CD4-positive, alpha-beta T cell treated with Interferon gamma for 1 hour (primary cell): ENCODE results near the gene ANAPC7.
"Not testable (repeated sequence)": the region's sequence is repeated elsewhere in the genome, so short reads cannot be mapped to it uniquely, and the experiment has no call there.

ENCODE experiments used
- DNase-seq: peaks from one replicate; pipeline ENCODE4 v3.0.0-alpha.2; 2020

The ANAPC7 gene

DNA sequence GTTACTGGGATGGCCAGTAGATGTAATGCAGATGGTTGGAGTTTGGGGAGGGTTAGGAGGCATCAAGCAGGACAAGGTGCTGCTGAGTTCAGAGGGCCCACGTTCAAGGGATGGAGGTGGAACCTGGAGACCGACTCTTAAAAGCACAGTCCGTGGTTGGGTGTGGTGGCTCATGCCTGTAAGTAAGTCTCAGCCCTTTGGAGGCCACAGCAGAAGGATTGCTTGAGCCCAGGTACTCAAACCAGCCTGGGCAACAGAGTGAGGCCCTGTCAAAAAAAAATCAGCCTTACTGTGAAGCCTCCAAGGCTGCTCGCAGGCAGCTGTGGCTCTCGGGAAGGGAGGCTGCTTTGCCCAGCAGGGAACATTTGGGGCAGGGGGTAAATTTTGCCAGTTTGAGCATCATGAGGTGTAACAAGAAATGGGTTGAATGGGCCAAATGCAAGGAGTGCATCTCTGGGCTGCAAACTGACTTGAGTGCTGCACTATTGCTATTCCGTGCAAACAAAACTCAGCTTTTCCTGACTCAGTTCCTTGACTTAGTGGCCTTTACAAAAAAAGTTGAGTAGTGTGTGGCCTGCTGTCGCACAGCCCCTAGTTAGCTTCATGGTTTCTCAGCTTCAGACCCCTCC, 55.0 kb downstream of the ANAPC7 start:
- no peak for DNase-seq

DNA sequence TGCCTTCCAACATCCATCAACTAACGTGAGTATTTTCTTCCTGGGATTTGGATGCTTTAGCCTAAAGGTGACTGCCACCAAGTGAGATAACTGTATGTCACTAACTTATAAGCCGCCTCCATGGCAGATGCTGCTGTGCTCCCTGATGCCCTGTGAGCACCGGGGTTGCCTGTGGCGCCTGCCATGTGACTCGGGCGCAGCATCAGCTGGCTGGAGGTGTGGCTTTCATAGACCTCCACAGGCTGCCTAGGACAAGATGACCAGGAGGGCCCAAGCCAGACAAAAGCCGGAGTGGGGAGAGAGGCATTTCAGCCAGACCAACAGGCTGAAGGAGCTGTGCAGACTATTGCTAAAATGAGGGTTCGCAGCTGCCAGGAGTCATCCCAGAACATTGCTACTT, 55.7 kb downstream of the ANAPC7 start:
- DNase-seq, result no peak

DNA sequence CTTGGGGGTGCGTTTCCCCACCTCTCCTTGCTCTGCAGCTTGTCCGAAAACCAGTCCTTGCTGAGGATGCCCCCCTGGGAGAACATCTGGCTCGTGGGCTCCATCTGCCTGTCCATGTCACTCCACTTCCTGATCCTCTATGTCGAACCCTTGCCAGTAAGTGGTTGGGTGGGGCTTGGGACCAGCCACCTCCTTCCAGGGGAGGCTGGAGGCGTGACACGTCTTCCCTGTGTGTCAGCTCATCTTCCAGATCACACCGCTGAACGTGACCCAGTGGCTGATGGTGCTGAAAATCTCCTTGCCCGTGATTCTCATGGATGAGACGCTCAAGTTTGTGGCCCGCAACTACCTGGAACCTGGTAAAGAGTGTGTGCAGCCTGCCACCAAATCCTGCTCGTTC, 57.5 kb downstream of the ANAPC7 start:
- no peak for DNase-seq

DNA sequence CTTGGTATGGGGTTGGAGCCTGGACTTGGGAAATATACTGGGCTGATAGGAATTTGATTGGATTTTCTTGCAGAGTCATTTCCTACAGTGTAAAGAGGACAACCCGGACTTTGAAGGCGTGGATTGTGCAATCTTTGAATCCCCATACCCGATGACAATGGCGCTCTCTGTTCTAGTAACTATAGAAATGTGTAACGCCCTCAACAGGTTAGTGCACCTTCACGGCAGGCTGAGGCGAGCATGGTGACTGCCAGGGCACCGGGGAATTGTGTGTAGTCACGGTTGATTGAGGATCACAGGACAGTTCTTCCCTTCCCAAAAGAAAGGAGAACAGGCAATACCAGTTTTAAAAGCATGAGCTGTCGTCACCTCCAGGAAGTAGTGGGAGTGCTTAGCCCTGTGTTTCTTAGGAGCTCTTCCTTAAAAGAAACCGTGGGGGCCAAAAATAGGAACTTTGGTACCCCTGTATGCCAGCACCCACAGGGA, 58.3 kb downstream of the ANAPC7 start:
- no peak for DNase-seq

DNA sequence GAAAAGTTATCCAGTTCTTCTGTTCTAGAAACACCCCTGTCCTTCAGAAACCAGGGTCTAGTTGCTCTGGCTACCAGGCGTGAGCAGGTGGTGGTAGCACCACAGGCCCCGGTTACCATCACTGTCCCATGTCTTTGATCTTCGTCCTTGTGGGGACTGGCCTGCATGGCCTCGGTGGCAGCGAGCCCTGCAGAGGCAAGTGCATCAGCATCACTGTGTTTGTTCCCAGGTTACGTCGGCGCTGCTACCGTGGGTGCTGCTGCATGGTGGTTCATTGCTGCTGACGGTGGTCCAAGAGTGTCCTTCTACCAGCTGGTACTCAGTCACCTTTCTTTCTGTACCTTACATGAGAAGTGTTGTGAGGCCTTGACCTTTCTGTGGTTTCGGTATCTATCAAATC, 58.9 kb downstream of the ANAPC7 start:
- DNase-seq, result no peak

DNA sequence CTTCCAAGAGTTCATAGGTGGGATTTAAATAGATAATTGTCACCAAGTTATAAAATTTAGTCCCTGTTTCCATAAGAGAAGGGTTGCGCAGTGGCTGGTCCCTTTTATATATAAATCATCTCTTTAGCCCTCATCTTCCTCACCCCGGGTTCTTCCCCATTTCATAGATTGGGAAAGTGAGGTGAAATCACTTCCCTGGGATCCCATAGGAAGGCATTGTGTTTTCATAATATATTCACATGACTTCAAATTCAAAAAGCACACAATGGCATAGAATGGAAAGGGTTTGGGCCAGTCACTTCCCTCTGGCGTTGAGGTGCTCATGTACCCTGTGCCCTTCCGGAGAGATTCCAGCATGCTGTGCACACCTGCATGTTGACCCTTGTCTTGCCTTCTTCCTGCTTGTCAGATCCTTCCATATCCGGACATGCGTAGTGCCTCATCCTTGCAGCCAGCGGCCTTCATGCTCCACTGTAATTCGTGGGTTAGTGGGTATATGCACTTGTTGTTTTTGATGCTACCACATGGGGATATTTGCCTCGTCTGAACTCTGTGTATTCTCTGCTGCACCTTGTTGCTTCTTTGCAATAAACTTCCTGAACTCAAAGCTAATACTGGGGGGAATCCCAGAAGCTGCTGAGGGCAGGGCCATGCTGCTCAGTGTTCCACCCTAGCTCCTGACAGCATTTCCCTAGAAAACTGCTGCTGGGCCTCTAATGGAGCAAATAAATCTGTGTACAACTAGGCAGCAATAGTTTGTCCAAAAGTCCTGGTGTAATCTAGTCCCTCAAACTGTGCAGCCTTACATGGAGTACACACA, 59.6 kb downstream of the ANAPC7 start:
- no peak for DNase-seq

DNA sequence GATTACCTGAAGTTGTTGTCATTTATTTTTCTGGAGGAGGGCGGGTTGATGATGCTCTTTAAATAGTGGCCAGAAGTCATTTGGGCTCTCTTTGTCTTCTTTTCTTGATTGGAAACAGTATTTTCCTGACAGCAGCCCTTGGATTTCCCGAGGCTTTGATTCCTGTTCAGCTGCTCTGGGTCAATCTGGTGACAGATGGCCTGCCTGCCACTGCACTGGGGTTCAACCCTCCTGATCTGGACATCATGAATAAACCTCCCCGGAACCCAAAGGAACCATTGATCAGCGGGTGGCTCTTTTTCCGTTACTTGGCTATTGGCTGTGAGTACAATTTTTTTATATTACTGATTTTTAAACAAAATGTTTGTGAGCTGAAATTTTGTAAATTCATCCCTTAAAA, 60.4 kb downstream of the ANAPC7 start:
- DNase-seq, result no peak

DNA sequence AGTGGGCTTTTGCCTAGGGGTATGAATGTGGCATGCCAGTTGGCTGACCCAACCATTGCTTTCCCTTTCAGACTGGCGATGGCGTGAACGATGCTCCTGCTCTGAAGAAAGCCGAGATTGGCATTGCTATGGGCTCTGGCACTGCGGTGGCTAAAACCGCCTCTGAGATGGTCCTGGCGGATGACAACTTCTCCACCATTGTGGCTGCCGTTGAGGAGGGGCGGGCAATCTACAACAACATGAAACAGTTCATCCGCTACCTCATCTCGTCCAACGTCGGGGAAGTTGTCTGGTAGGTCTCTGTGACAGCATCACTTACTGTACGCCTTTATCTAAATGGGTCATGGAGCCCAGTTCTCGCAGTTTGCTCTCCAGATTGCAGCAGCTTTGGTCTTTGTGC, 61.4 kb downstream of the ANAPC7 start:
- no peak for DNase-seq

DNA sequence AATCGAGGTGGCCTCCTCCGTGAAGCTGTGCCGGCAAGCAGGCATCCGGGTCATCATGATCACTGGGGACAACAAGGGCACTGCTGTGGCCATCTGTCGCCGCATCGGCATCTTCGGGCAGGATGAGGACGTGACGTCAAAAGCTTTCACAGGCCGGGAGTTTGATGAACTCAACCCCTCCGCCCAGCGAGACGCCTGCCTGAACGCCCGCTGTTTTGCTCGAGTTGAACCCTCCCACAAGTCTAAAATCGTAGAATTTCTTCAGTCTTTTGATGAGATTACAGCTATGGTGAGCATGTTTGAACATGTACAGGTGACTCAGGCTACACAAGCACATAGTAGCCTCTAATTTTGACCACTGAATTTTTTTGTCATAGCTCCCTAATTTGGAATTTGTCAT, 62.8 kb downstream of the ANAPC7 start:
- DNase-seq, result no peak

DNA sequence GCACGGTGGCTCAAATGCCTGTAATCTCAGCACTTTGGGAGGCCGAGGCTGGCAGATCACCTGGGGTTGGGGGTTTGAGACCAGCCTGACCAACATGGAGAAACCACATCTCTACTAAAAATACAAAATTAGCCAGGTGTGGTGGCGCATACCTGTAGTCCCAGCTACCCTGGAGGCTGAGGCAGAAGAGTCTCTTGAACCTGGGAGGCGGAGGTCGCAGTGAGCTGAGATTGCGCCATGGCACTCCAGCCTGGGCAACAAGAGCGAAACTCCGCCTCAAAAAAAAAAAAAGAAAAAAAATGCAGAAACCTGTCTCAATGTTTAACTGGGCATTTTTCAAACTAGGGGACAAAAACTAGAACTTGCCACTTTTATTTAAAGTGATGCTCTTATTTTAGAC, 63.2 kb downstream of the ANAPC7 start:
- not testable (repeated sequence) for DNase-seq

DNA sequence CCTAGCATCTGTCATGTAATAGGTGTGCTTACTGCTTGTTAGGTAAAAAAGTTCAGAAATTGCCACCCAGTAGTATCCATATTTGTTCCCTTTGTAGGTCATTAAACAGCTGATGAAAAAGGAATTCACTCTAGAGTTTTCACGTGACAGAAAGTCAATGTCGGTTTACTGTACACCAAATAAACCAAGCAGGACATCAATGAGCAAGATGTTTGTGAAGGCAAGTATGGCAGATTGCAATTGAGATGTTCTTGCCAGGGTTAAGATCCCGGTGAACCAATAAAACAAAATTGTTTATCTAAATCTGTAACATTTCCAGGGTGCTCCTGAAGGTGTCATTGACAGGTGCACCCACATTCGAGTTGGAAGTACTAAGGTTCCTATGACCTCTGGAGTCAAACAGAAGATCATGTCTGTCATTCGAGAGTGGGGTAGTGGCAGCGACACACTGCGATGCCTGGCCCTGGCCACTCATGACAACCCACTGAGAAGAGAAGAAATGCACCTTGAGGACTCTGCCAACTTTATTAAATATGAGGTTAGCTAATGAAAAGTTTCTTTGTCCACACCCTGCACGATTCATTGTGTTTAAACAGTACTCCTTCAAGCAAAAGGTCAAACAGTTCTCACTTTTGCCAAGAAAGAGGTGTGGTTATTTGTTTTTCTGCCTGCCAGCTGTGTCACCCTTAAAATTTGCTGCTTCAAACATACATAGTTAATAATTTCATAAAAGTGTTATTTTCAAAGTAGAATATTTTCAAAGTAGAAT, 64.1 kb downstream of the ANAPC7 start:
- no peak for DNase-seq

DNA sequence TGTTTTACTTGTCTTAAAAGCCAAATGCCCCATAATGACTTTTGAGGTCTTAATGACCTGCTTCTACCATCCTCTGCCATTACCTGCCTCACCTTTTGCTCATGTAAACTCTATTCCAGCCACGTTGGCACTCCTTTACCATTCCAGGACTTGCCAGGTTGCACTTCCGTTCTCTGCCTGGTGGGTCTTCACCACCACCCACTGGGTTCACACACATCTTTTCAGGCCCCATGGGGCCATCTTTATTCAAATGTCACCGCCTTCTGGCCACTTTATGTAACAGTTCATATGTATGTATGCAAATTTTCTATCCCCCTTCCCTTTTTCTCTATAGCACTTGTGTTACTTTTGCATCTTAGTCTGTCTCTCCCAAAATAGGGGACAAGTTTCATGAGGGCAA, 64.8 kb downstream of the ANAPC7 start:
- no peak for DNase-seq

DNA sequence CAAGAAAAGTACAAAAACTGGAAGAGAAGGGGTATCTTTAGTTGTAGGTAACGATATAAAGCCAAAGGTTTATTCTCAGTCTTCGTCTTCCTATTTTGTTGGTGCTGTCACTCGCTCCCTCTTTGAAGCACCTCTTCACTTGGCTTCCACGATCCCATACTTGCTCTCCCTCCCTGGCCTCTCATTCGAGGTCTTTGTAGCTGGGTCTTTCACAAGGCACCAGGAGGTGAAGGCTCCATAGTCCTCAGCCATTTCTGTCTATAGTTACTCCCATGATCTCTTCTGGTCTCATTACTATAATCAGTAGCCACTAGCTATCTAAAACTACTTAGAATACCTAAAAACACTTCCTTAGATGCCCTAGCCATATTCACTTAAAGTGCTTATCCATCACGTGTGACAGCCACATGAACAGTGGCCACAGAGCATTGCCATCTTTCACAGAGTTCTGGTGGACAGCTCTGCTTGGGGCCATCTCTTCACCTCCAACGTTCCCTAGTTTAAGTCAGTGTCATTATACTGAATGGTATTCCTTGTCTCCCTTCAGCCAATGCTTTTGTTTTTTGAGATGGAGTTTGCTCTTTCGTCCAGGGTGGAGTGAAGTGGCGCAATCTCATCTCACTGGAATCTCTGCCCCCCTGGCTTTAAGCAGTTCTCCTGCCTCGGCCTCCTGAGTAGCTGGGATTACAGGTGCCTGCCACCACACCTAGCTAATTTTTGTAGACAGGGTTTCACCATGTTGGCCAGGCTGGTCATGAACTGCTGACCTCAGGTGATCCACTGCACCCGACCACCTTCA, 65.4 kb downstream of the ANAPC7 start:
- no peak for DNase-seq

DNA sequence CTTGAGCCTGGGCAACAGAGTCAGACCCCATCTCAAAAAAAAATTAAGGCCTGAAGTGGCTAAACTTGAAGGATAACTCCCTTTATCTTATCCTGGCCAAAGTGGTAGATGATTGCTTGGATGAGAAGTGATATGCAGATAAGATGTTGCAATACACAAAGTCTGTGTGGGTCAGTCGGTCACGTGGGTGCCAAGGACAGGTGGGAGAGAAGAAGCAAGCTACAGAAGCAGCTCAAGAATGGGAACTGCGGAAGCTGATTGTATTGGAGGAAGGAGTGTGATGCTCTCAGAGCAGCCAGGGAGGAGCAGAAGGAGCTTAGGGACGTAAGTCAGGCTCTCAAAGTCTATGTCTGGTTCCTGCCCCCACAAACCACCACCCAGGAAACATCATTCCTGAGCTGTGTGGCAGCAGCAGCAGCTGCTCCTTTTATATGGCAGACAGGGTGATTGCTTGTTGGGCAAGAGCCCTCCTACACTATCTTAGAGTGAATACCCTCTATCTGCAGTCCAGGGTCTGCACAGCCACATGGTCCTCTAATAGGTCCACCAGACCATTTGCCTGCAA, 67.9 kb downstream of the ANAPC7 start:
- DNase-seq, result no peak

DNA sequence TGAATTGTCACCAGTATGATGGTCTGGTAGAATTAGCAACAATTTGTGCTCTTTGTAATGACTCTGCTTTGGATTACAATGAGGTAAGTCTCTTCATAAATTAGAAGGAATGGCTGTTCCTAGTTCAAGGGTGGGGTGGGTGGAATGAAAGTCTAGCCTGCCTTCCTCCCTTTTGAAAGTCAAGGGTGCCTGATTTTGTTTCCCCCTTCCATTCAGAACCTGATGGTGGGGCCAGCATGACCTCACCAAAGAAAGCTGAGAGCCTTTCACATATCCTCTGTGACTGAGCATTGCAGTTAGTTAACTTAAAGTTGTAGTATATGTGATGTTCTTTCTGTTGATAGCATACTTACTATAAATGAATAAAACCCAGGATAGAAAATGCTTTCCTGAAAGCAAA, 70.3 kb downstream of the ANAPC7 start:
- DNase-seq, result no peak

DNA sequence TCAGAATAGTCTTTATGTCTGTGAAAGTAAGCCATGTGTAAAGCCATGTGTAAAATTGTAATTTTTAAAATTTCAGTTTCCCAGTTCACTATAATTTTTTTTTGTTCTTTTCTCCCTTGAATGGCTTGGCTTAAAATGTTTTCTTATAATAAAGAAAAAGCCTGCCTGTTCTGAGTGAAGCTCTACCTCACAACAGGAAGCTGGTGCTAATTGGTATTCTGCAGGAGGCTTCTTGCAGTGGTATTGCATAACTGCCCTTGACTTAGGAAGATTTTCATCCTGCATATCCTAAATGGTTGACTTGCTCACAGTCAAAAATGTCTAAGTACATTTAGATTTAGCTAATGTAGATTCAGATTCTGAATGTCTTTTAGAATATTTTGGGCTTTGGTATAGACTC, 73.0 kb downstream of the ANAPC7 start:
- DNase-seq, result no peak

DNA sequence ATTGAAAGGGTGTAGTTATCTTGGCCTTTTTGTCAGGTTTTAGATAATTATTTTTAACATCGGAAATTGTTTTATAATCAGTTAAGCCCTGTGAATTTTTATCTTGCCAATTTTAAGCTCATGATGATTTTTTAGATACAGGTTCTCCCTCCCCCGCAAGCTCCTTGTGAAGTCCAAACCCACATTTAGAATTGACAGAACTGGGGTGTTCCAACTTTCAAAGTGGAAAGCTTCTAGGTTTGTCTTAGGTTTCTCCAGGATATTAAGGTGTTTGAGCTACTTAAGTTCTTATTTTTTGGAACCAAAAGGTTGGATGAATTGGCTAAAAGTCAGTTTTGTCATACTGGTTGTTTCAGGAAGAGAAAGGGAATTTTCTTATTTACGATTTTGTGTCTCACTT, 73.4 kb downstream of the ANAPC7 start:
- DNase-seq, result no peak

DNA sequence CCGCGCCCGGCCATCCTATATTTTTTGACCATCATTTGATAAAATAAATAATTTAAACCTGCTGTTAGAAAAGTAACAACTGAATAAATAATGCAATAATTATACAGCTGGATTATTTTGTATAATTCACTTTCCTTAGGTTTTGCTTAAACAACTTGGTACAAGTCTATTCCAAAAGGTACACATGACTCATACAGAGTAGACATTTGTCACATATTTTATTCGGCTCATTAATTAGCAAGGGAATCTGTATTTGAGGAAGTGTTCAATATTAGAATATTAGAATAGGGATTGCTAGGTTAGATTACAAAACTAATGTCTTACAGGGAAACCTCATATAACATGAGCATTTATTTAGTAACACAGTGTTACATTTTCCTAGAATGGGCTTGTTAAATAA, 73.8 kb downstream of the ANAPC7 start:
- no peak for DNase-seq
